Ovary (tissue), 3 donors: ENCODE results near the gene STOML1.

ENCODE experiments used
- CTCF ChIP-seq, 3 donors: fragments of 450-650 bp in 2 of 3; fragments of 200-600 bp in 1 of 3; IDR thresholded peaks; one replicate each; pipeline versions ENCODE4 v1.5.1 to v1.8.0; 2016 to 2022; ENCODE audit warnings: antibody characterized with exemption in 3 of 3, mild to moderate bottlenecking in 1 of 3
- POLR2A ChIP-seq: fragments of 450-650 bp; IDR thresholded peaks from one replicate; pipeline ENCODE4 v1.6.1; 2017; ENCODE audit warnings: antibody characterized with exemption, mild to moderate bottlenecking, moderate library complexity
- donor health status: DM: no; HTN: no; CAD: no.

GRCh38 chr15:73941449-73941848 lies 50.6 kb downstream of the STOML1 start:
- TF ChIP-seq CTCF (IDR thresholded peaks at IDR 0.05) (no peak), POLR2A (no peak)
